Hematopoietic multipotent progenitor cell treated with erythropoietin and hydrocortisone succinate and interleukin-3 and kit ligand, for 8 days (in vitro differentiated cells): ENCODE results near the gene SCAMP3.
"Not testable (repeated sequence)": the region's sequence is repeated elsewhere in the genome, so short reads cannot be mapped to it uniquely, and the experiment has no call there.

Experiments
- DNase-seq: peaks from one replicate; pipeline ENCODE4 v3.0.0-alpha.2; 2015

SCAMP3 gene

GRCh38 chr1:155254228-155254713 is 7.9 kb downstream of the SCAMP3 start:
- no peak for DNase-seq

GRCh38 chr1:155253797-155254196 is 8.4 kb downstream of the SCAMP3 start:
- no peak for DNase-seq

GRCh38 chr1:155253208-155253607 is 9.0 kb downstream of the SCAMP3 start:
- DNase-seq = no peak

GRCh38 chr1:155251566-155251965 is 10.6 kb downstream of the SCAMP3 start:
- no peak for DNase-seq

- DNase-seq = peak; percentile 97
These were observed 11.3 kb downstream of the SCAMP3 start for GRCh38 chr1:155250633-155251449.

- DNase-seq = no peak
These were observed 11.9 kb downstream of the SCAMP3 start for GRCh38 chr1:155250246-155250632.

- peak; percentile 90 for DNase-seq
These were observed 14.2 kb downstream of the SCAMP3 start for GRCh38 chr1:155247667-155248553.

- DNase-seq = not testable (repeated sequence)
These were observed 15.4 kb downstream of the SCAMP3 start for GRCh38 chr1:155246796-155247195.

GRCh38 chr1:155245163-155245524 is 17.0 kb downstream of the SCAMP3 start:
- no peak for DNase-seq

GRCh38 chr1:155244368-155245162 is 17.6 kb downstream of the SCAMP3 start:
- DNase-seq = peak; percentile 100

- DNase-seq = no peak
These were observed 19.3 kb downstream of the SCAMP3 start for GRCh38 chr1:155242805-155243358.

GRCh38 chr1:155241841-155242264 is 20.3 kb downstream of the SCAMP3 start:
- DNase-seq = peak; percentile 51

- DNase-seq = peak; percentile 90
These were observed 21.0 kb downstream of the SCAMP3 start for GRCh38 chr1:155241069-155241679.

- no peak for DNase-seq
These were observed 25.7 kb downstream of the SCAMP3 start for GRCh38 chr1:155236451-155236850.

- not testable (repeated sequence) for DNase-seq
These were observed 26.8 kb downstream of the SCAMP3 start for GRCh38 chr1:155235375-155235774.

- not testable (repeated sequence) for DNase-seq
These were observed 28.7 kb downstream of the SCAMP3 start for GRCh38 chr1:155233502-155233901.

GRCh38 chr1:155232001-155232978 is 29.9 kb downstream of the SCAMP3 start:
- DNase-seq = not testable (repeated sequence)

GRCh38 chr1:155231302-155231701 is 30.9 kb downstream of the SCAMP3 start:
- not testable (repeated sequence) for DNase-seq

- DNase-seq = no peak
These were observed 34.1 kb downstream of the SCAMP3 start for GRCh38 chr1:155228096-155228427.

- peak; percentile 100 for DNase-seq
These were observed 34.7 kb downstream of the SCAMP3 start for GRCh38 chr1:155227261-155228095.
